Stimulated activated CD4-positive, alpha-beta T cell treated with anti-CD3 and anti-CD28 coated beads, Interleukin-4, amount 100 ng/mL, for 1 hour (primary cell): ENCODE measurements around the gene CCZ1B.
"Not testable (repeated sequence)": the region's sequence is repeated elsewhere in the genome, so short reads cannot be mapped to it uniquely, and the experiment has no call there.

Experiments used
- DNase-seq: peaks from one replicate; pipeline ENCODE4 v3.0.0-alpha.2; 2020

Gene CCZ1B

GRCh38 chr7:6830026-6830425 is 4.0 kb upstream of the CCZ1B start:
- DNase-seq = not testable (repeated sequence)

DNA sequence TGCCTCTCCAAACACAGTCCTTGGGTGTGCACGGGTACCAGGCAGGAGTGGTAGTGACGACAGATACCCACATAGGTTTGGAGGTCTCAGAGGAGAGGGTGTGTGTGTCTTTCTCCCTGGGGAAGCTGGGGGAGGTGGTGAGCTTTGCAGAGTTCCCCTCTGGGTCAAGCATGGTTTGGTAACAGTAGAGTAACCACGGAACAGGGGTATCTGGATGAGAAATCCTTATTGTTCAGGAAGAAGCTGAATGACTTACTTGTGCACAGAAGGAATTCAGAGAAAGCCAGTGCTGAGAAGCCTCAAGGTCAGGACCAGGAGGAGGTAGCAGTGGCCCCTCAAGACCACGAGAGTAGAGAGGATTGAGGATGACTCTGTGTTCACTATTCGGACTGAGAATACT is 3.5 kb upstream of the CCZ1B start:
- not testable (repeated sequence) for DNase-seq

DNA sequence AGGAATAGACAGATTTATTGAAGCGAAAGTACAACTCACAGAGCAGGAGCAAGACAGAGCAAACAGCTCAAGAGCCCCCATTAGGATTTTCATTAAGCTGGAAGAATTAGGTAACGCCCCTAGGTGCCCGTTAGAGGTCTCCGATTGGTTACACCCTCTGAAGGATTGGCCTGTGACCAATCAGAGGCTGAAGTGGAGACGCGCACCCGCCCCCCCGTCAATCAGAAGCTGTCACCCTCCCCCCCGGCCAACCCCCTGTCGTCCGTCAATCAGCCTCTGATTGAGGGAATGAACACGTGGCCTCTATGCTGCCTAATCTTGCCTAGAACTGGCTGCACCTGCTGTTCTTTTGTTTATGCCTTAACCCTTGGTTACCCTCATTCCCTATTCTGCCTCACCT is 1.1 kb upstream of the CCZ1B start:
- not testable (repeated sequence) for DNase-seq

- not testable (repeated sequence) for DNase-seq
These were observed 594 bp downstream of the CCZ1B start for GRCh38 chr7:6825236-6826125.

DNA sequence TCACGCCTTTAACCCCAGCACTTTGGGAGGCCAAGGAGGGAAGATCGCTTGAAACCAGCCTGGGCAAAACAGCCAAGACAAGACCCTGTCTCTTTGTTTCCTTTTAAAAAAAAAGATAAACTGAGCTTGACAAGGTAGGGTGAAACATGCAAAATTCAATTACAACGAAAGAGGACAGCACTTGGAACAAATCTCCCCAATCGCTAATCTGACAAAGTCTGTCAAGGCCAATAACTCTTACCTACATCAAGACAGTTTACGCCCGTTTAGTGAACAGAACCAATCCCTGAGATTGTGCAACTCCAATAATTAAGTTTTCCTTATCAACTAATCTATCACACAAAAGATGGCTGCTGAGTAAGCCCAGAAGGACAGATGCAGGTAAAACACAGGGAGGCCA is 4.5 kb downstream of the CCZ1B start:
- DNase-seq = not testable (repeated sequence)

DNA sequence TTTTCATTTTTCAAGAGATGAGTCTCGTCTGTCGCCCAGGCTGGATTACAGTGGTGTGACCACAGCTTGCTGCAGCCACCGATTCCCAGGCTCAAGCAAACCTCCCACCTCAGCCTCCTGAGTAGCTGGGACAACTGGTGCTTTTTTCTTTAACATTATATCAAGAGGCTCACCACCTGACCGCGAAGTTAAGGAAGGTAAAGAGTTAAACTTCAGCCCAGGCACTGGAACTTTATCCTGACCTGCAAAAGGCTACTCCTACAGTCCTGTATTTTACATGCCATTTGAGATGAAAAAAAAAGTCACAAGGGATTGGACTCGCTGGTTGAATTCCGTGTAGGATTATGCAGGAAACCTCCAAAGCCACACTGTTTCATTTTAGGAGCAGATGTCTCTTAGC is 10.6 kb downstream of the CCZ1B start:
- not testable (repeated sequence) for DNase-seq

DNA sequence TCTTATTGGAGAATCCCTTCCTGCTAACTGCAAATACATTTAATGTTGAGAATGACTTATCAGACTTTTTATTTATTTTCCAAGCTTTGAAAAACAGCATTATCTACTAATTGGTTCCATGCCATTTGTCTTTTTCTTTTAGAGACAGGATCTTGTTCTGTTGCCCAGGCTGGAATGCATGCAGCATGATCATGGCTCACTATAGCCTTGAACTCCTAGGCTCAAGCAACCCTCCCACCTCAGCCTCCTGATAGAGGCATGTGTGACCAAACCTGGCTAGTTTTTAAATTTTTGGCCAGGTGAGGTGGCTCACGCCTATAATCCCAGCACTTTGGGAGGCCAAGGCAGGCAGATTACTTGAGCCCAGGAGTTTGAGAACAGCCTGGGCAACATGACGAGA is 13.1 kb downstream of the CCZ1B start:
- not testable (repeated sequence) for DNase-seq

DNA sequence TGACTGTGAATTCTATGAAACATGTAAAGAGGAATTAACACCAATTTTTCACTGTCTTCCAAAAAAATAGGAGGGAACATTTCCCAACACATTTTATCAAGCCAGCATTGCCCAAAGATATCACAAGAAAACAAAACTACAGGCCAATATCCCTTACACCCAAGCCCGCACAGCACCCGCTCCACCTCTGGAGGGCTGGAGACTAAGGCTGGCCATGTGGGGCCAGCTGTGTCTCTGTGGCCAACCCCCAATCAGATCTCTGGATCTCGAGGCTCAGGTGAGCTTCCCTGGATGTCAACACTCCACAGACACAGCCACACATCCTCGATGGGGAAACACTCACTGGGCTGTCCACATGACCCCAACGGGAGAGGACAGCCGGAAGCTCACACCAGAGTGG is 18.1 kb downstream of the CCZ1B start:
- not testable (repeated sequence) for DNase-seq

GRCh38 chr7:6807393-6807918 is 18.6 kb downstream of the CCZ1B start:
- DNase-seq = not testable (repeated sequence)

GRCh38 chr7:6800331-6800730 is 25.7 kb downstream of the CCZ1B start:
- not testable (repeated sequence) for DNase-seq

- DNase-seq = not testable (repeated sequence)
These were observed 26.2 kb downstream of the CCZ1B start for GRCh38 chr7:6799887-6800286.

- not testable (repeated sequence) for DNase-seq
These were observed 28.0 kb downstream of the CCZ1B start for GRCh38 chr7:6798047-6798446.

DNA sequence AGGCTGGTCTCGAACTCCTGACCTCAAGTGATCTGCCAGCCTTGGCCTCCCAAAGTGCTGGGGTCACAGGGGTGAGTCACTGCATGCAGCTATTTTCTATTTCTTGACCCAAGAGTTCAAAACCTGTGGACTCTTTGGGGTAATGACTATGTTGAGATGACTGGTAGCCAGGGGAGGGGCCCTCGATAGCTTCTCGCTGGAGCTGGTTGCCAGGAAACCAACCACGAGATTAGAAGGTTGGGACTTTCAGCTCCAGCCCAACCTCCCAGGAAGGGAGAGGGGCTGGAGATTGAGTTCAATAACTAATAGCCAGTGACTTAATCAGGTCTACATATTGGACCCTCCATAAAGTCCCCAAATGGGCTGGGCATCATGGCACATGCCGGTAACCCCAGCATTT is 28.9 kb downstream of the CCZ1B start:
- DNase-seq = not testable (repeated sequence)

- not testable (repeated sequence) for DNase-seq
These were observed 31.8 kb downstream of the CCZ1B start for GRCh38 chr7:6794276-6794675.

GRCh38 chr7:6792113-6792872 is 33.8 kb downstream of the CCZ1B start:
- DNase-seq = not testable (repeated sequence)

DNA sequence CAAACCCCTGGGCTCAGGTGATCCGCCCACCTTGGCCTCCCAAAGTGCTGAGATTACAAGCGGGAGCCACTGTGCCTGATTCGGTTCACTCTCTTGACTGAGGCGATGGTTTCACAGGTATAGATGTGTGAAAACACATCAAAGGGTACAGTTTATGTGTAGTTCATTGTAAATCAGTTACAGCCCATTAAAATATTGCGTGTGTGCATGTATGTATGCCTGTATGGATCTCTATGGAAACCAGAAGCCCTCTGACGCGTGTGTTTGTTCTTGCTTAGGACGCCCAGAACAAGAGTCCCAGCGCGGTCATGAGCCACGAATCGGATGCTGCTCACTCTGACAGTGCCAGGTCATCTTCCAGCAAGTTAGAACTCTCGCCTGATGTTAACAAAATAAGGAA is 36.7 kb downstream of the CCZ1B start:
- DNase-seq = not testable (repeated sequence)

- not testable (repeated sequence) for DNase-seq
These were observed 44.5 kb downstream of the CCZ1B start for GRCh38 chr7:6781581-6781980.

GRCh38 chr7:6761186-6761585 is 64.9 kb downstream of the CCZ1B start:
- not testable (repeated sequence) for DNase-seq

GRCh38 chr7:6753964-6754363 is 72.1 kb downstream of the CCZ1B start, which contains the start of gene RSPH10B2:
Gene RSPH10B2 (plus strand): TSS chr7:6754103. CDS start chr7:6757678, 3,575 bp downstream.
- not testable (repeated sequence) for DNase-seq

DNA sequence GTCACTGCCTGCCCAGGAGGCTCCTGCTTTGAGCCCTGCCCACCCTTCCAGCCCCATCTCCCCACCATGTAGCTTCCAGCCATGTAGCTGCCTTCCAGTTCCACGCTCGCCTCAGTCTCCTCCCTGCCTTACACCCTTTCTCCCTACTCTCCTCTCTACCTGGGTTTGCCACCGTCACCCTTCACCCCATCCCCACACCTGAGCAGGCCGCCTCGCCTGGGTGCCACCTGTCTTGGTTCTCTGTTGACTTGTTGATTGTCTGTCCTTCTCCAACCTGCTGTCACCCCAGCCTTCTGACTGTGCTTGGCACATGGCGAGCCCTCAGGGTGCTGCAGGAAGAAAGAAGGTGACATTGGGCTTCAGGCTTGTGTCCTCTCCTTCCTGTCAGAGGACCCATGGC is 75.9 kb downstream of the CCZ1B start:
- not testable (repeated sequence) for DNase-seq

DNA sequence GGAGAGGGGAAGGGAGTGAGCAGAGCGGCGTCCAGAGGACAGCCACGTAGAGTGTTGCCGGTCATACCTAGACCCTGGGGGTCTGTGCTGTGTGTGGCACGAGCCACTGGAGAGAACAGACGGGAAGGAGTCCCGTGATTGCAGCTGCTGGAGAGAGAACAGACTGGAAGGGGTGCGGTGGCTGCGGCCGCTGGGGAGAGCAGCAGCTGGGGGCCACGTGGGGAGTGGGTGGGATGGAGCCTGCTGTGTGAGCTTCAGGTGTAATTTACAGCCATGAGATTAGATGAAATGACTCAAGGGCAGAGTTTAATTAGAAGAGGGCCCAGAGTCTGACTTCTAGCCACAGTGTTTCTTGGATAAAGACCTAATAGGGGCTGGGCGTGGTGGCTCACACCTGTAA is 76.7 kb downstream of the CCZ1B start:
- DNase-seq = not testable (repeated sequence)
